Measurements from ENCODE around the gene SAMD11. TPM values are rescaled to one million over a fixed set of nuclear protein-coding genes. Genes with fewer than 3 reads are reported as not detected.

SAMD11 gene
- total RNA-seq, 4 donors from 2014 or later: 1.0 to 40.7 (median 13.8) TPM

GRCh38 chr1:907611-908451, 15.9 kb upstream of the SAMD11 start:
- DNase-seq: no peak
- no peaks in the 10 kb centered on the region for H3K27me3 ChIP-seq
- no peak overlapping the region for H3K4me3 ChIP-seq
- no peak overlapping the region for H3K27ac ChIP-seq
- no peak for TF ChIP-seq CTCF (IDR thresholded peaks at IDR 0.05)
- TF ChIP-seq POLR2A (IDR thresholded peaks at IDR 0.05): no peak
- intact Hi-C loops (cut with DNase I; ENCODE audit: low total_unique reads): loop anchor here (10.0 kb wide), 1 partner anchor 67 kb away; no protein-coding TSS in a partner anchor
- peaks cover 0 to 8% of the 10 kb centered on the region in 2 donors for H3K4me1 ChIP-seq
- H3K9me3 ChIP-seq: no peaks in the 10 kb centered on the region
- no peaks in the 10 kb centered on the region for H3K36me3 ChIP-seq

- no peaks in the 10 kb centered on the region for H3K36me3 ChIP-seq
- no peak overlapping the region for H3K4me3 ChIP-seq
- no peak for DNase-seq
- H3K4me1 ChIP-seq: peaks cover 0 to 8% of the 10 kb centered on the region in 2 donors
- no peaks in the 10 kb centered on the region for H3K27me3 ChIP-seq
- intact Hi-C loops (cut with DNase I; ENCODE audit: low total_unique reads): loop anchor here (10.0 kb wide), 1 partner anchor 66 kb away; no protein-coding TSS in a partner anchor
- no peaks in the 10 kb centered on the region for H3K9me3 ChIP-seq
- no peak for TF ChIP-seq POLR2A (IDR thresholded peaks at IDR 0.05)
- TF ChIP-seq CTCF (IDR thresholded peaks at IDR 0.05): no peak
- H3K27ac ChIP-seq: no peak overlapping the region
Observed at GRCh38 chr1:908661-909060, 15.1 kb upstream of the SAMD11 start.

GRCh38 chr1:909861-910310, 13.8 kb upstream of the SAMD11 start:
- Histone ChIP-seq H3K4me3 (no peak overlapping the region), H3K27me3 (no peaks in the 10 kb centered on the region), H3K36me3 (no peaks in the 10 kb centered on the region), H3K27ac (no peak overlapping the region), H3K9me3 (no peaks in the 10 kb centered on the region), H3K4me1 (peaks cover 0 to 8% of the 10 kb centered on the region in 2 donors)
- DNase-seq: peak in 1 of 2 donors; percentile 27
- no peak for TF ChIP-seq POLR2A (IDR thresholded peaks at IDR 0.05)
- TF ChIP-seq CTCF (IDR thresholded peaks at IDR 0.05): no peak
- intact Hi-C loops (cut with DNase I; ENCODE audit: low total_unique reads): loop anchor here (10.0 kb wide), 1 partner anchor 65 kb away; no protein-coding TSS in a partner anchor

GRCh38 chr1:910311-910880, 13.3 kb upstream of the SAMD11 start:
- no peak overlapping the region for H3K4me3 ChIP-seq
- no peaks in the 10 kb centered on the region for H3K36me3 ChIP-seq
- H3K27ac ChIP-seq: no peak overlapping the region
- H3K27me3 ChIP-seq: no peaks in the 10 kb centered on the region
- DNase-seq: peak; percentile 19 to 25
- peaks cover 0 to 8% of the 10 kb centered on the region in 2 donors for H3K4me1 ChIP-seq
- TF ChIP-seq POLR2A (IDR thresholded peaks at IDR 0.05) (no peak), CTCF (IDR thresholded peaks at IDR 0.05) (no peak)
- no peaks in the 10 kb centered on the region for H3K9me3 ChIP-seq
- intact Hi-C loops (cut with DNase I; ENCODE audit: low total_unique reads): no loop called here
